Measurements from ENCODE around the gene RALGDS. TPM values are rescaled to one million over a fixed set of nuclear protein-coding genes. Genes with fewer than 3 reads are reported as not detected.
A peak's percentile ranks its signal among the peaks of the same experiment; 100 is the strongest.

The RALGDS gene
- total and polyA plus RNA-seq, 9 of the 15 experiments (the other 6 are each of a cell fraction or from before 2014, with no cell fraction given): 0.75 to 43.3 (median 27.1) TPM

DNA sequence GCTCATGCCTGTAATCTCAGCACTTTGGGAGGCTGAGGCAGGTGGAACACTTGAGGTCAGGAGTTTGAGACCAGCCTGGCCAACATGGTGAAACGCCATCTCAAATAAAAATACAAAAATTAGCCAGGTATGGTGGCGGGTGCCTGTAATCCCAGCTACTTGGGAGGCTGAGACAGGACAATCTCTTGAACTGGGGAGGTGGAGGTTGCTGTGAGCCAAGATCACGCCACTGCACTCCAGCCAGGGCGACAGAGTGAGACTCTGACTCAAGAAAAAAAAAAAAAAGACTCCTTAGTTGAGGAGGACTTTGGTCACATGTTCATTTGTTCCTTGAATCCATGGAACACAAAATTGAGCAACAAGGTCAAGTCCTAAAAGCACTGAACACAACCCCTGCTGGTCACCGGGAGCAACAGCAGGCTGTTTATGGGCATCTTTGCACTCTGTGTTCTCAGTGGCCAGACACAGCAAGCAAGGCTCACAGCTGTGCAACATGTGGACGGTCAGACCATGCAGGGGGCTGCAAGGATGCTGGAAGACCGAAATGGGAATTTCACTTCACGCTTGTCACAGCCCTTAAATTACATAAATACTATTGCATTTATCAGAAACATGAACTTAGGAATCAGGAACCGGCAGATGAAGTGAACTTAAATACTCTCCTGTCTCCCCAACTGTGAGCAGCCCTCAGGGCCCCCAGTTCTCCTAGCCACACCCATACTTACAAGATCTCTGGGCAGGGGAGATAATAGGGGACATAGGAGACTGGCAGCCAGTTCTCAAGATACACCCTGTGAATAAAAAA is 39.9 kb upstream of the RALGDS start:
- ATAC-seq: peak; percentile 83
- Histone ChIP-seq H3K27ac (ENCODE audit: extremely low read depth, low read depth, low read length) (peak overlapping the region; percentile 42; the same call in 2 of the 3 replicates), H3K4me3 (no peak overlapping the region), H3K79me2 (ENCODE audit: control insufficient read depth, insufficient read depth, low read length) (peaks cover 19% of the 10 kb centered on the region), H3K4me2 (ENCODE audit: insufficient read depth, low read length) (peak overlapping the region; percentile 60), H3K4me1 (replicated peaks in 1 of 2; ENCODE audit: control insufficient read depth in 2 of 2, insufficient read depth in 2 of 2, low read length in 2 of 2) (peaks cover 33 to 56% of the 10 kb centered on the region in 2 experiments; a peak in 4 of 5 replicates), H4K20me1 (replicated peaks; ENCODE audit: control insufficient read depth, insufficient read depth, low read length) (no peaks in the 10 kb centered on the region), H3K36me3 (ENCODE audit: control insufficient read depth, insufficient read depth, low read length) (peaks cover 29% of the 10 kb centered on the region), H3K27me3 (ENCODE audit: control insufficient read depth in 2 of 2, insufficient read depth in 2 of 2, low read length in 2 of 2) (no peaks in the 10 kb centered on the region), H2AFZ (ENCODE audit: low read depth, low read length) (peak overlapping the region; percentile 36; the same call in 1 of the 2 replicates), H3K9me3 (replicated peaks; ENCODE audit: control insufficient read depth, insufficient read depth, low read depth, low read length) (no peaks in the 10 kb centered on the region), H3K9ac (ENCODE audit: insufficient read depth in 1 of 2, low read depth in 2 of 2, low read length in 2 of 2) (no peak overlapping the region; a peak in 1 of 4 replicates), H3K9me1 (ENCODE audit: control insufficient read depth, insufficient read depth, low read length) (no peaks in the 10 kb centered on the region)
- CTCF ChIA-PET (ENCODE audit: low intra/inter-chr PET ratio): no interaction called here
- intact Hi-C loops (cut with micrococcal nuclease) (no loop called here), in situ Hi-C loops (cut with MboI) (no loop called here)
- BruUV-seq (replicated peaks): TSS peak; percentile 26
- POLR2A ChIA-PET: interaction anchor here (0.6 to 1.1 kb wide), 5 partner anchors 9 to 788 kb away, joined by 3 to 5 read pairs (median 4); no protein-coding TSS in a partner anchor
- 28% methylated on average over 9 of the region's 9 CpGs for WGBS (ENCODE audit: insufficient coverage, low coverage, missing lambda C conversion rate)
- DNase-seq (ENCODE audit: extremely low read depth in 1 of 4, low spot score in 3 of 4): peak; percentile 66 to 86 (median 74)
- FAIRE-seq: peak; percentile 100
- TF ChIP-seq, protein P1, sequence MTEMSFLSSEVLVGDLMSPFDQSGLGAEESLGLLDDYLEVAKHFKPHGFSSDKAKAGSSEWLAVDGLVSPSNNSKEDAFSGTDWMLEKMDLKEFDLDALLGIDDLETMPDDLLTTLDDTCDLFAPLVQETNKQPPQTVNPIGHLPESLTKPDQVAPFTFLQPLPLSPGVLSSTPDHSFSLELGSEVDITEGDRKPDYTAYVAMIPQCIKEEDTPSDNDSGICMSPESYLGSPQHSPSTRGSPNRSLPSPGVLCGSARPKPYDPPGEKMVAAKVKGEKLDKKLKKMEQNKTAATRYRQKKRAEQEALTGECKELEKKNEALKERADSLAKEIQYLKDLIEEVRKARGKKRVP (CRISPR knock-in tag; IDR thresholded peaks at IDR 0.05): 0 out of 2 replicates have a peak, but pooled peaks have one; percentile 10
- TF ChIP-seq, protein P2, sequence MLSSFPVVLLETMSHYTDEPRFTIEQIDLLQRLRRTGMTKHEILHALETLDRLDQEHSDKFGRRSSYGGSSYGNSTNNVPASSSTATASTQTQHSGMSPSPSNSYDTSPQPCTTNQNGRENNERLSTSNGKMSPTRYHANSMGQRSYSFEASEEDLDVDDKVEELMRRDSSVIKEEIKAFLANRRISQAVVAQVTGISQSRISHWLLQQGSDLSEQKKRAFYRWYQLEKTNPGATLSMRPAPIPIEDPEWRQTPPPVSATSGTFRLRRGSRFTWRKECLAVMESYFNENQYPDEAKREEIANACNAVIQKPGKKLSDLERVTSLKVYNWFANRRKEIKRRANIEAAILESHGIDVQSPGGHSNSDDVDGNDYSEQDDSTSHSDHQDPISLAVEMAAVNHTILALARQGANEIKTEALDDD (IDR thresholded peaks at IDR 0.05): no peak
- TF ChIP-seq HNRNPK (IDR thresholded peaks at IDR 0.05; ENCODE audit: low read depth, low read length, poor library complexity, severe bottlenecking) (no peak), HNRNPL (IDR thresholded peaks at IDR 0.05; ENCODE audit: low read depth, low read length) (no peak), ZNF197 (CRISPR knock-in tag; IDR thresholded peaks at IDR 0.05; ENCODE audit: low read depth) (no peak), ATF7 (IDR thresholded peaks at IDR 0.05) (no peak), U2AF2 (optimal IDR thresholded peaks at IDR 0.05; ENCODE audit: low read depth, low read length) (no peak), NUFIP1 (IDR thresholded peaks at IDR 0.05; ENCODE audit: partially characterized antibody) (no peak), MYBL2 (IDR thresholded peaks at IDR 0.05; ENCODE audit: low read depth) (no peak), MYBL2 (CRISPR knock-in tag; IDR thresholded peaks at IDR 0.05; ENCODE audit: borderline replicate concordance) (no peak), PML (IDR thresholded peaks at IDR 0.05; ENCODE audit: low read length) (no peak), THRAP3 (IDR thresholded peaks at IDR 0.05; ENCODE audit: borderline replicate concordance) (no peak)
- TF ChIP-seq, protein P3, sequence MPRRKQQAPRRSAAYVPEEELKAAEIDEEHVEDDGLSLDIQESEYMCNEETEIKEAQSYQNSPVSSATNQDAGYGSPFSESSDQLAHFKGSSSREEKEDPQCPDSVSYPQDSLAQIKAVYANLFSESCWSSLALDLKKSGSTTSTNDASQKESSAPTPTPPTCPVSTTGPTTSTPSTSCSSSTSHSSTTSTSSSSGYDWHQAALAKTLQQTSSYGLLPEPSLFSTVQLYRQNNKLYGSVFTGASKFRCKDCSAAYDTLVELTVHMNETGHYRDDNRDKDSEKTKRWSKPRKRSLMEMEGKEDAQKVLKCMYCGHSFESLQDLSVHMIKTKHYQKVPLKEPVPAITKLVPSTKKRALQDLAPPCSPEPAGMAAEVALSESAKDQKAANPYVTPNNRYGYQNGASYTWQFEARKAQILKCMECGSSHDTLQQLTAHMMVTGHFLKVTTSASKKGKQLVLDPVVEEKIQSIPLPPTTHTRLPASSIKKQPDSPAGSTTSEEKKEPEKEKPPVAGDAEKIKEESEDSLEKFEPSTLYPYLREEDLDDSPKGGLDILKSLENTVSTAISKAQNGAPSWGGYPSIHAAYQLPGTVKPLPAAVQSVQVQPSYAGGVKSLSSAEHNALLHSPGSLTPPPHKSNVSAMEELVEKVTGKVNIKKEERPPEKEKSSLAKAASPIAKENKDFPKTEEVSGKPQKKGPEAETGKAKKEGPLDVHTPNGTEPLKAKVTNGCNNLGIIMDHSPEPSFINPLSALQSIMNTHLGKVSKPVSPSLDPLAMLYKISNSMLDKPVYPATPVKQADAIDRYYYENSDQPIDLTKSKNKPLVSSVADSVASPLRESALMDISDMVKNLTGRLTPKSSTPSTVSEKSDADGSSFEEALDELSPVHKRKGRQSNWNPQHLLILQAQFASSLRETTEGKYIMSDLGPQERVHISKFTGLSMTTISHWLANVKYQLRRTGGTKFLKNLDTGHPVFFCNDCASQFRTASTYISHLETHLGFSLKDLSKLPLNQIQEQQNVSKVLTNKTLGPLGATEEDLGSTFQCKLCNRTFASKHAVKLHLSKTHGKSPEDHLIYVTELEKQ (CRISPR knock-in tag; IDR thresholded peaks at IDR 0.05): no peak
- TF ChIP-seq, protein P4, sequence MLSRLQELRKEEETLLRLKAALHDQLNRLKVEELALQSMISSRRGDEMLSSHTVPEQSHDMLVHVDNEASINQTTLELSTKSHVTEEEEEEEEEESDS (CRISPR knock-in tag; IDR thresholded peaks at IDR 0.05): no peak
- TF ChIP-seq, protein P5, sequence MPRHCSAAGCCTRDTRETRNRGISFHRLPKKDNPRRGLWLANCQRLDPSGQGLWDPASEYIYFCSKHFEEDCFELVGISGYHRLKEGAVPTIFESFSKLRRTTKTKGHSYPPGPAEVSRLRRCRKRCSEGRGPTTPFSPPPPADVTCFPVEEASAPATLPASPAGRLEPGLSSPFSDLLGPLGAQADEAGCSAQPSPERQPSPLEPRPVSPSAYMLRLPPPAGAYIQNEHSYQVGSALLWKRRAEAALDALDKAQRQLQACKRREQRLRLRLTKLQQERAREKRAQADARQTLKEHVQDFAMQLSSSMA (CRISPR knock-in tag; IDR thresholded peaks at IDR 0.05): no peak
